GM21717 (cell line): ENCODE results near the gene LRRC7.

Experiments
- ATAC-seq: cut with Tn5 transposase; IDR thresholded peaks from one replicate; pipeline ENCODE4 v1.9.1; 2021; ENCODE audit warnings: mild to moderate bottlenecking, moderate library complexity; ENCODE audit not compliant: unreplicated experiment

The LRRC7 gene

GRCh38 chr1:69765951-69766350, 198.2 kb downstream of the LRRC7 start:
- ATAC-seq, result no peak

- ATAC-seq, result no peak
Observed at GRCh38 chr1:69766431-69767180, 198.9 kb downstream of the LRRC7 start.

GRCh38 chr1:69776555-69776954, 208.8 kb downstream of the LRRC7 start:
- ATAC-seq, result no peak

- no peak for ATAC-seq
Observed at GRCh38 chr1:69777423-69777822, 209.7 kb downstream of the LRRC7 start.

- no peak for ATAC-seq
Observed at GRCh38 chr1:69777971-69778370, 210.2 kb downstream of the LRRC7 start.

- no peak for ATAC-seq
Observed at GRCh38 chr1:69787151-69787550, 219.4 kb downstream of the LRRC7 start.

- no peak for ATAC-seq
Observed at GRCh38 chr1:69791311-69791710, 223.6 kb downstream of the LRRC7 start.

- no peak for ATAC-seq
Observed at GRCh38 chr1:69794831-69795230, 227.1 kb downstream of the LRRC7 start.

GRCh38 chr1:69814926-69815325, 247.2 kb downstream of the LRRC7 start:
- no peak for ATAC-seq

- ATAC-seq, result no peak
Observed at GRCh38 chr1:69824932-69825331, 257.2 kb downstream of the LRRC7 start.

GRCh38 chr1:69827732-69828131, 260.0 kb downstream of the LRRC7 start:
- no peak for ATAC-seq

GRCh38 chr1:69833536-69833935, 265.8 kb downstream of the LRRC7 start:
- ATAC-seq, result no peak

GRCh38 chr1:69834336-69834735, 266.6 kb downstream of the LRRC7 start:
- no peak for ATAC-seq

- ATAC-seq, result no peak
Observed at GRCh38 chr1:69835955-69836354, 268.2 kb downstream of the LRRC7 start.

- no peak for ATAC-seq
Observed at GRCh38 chr1:69836971-69837636, 269.4 kb downstream of the LRRC7 start.

- no peak for ATAC-seq
Observed at GRCh38 chr1:69842326-69842725, 274.6 kb downstream of the LRRC7 start.

GRCh38 chr1:69845655-69846054, 277.9 kb downstream of the LRRC7 start:
- no peak for ATAC-seq

GRCh38 chr1:69846267-69846666, 278.5 kb downstream of the LRRC7 start:
- no peak for ATAC-seq

- ATAC-seq, result no peak
Observed at GRCh38 chr1:69847670-69848069, 279.9 kb downstream of the LRRC7 start.

GRCh38 chr1:69852151-69852550, 284.4 kb downstream of the LRRC7 start:
- ATAC-seq, result no peak

- ATAC-seq, result no peak
Observed at GRCh38 chr1:69852706-69853105, 285.0 kb downstream of the LRRC7 start.

- ATAC-seq, result no peak
Observed at GRCh38 chr1:69858534-69858933, 290.8 kb downstream of the LRRC7 start.

- no peak for ATAC-seq
Observed at GRCh38 chr1:69861641-69862040, 293.9 kb downstream of the LRRC7 start.
